Common myeloid progenitor, CD34-positive (primary cell): Measurements from ENCODE around the gene SAMD4A.

Experiments used
- CTCF ChIA-PET: fragments of 350-600 bp; sonication (Branson Sonifier 250); formaldehyde crosslinking; loops from one replicate; lab custom pipeline; 2021; ENCODE audit warnings: antibody characterized with exemption; lab: Charles Lee
- POLR2A ChIA-PET: fragments of 350-600 bp; sonication (Branson Sonifier 250); formaldehyde crosslinking; loops from one replicate; lab custom pipeline; 2021; ENCODE audit warnings: antibody characterized with exemption; lab: Charles Lee
- DNase-seq, 3 donors: peaks; one replicate each; pipeline versions ENCODE4 v3.0.0 to v3.0.0-alpha.2; 2013
- H3K27ac ChIP-seq, 2 experiments: 1 replicate in 1 of 2; 2 replicates in 1 of 2; pipeline ENCODE4 v1.7.0; 2013; ENCODE audit warnings: inconsistent platforms in 2 of 2, low read length in 2 of 2, mild to moderate bottlenecking in 2 of 2, low read depth in 1 of 2, moderate library complexity in 1 of 2; ENCODE audit not compliant: severe bottlenecking in 2 of 2, insufficient read depth in 1 of 2, poor library complexity in 1 of 2
- H3K27me3 ChIP-seq, 5 experiments: replicated peaks in 2 of 5; 1 replicate in 3 of 5; 2 replicates in 2 of 5; pipeline versions ENCODE4 v1.6.1 to v1.7.0; 2013; ENCODE audit warnings: low read length in 4 of 5, mild to moderate bottlenecking in 2 of 5, moderate library complexity in 2 of 5, inconsistent platforms in 1 of 5; ENCODE audit not compliant: insufficient read depth in 5 of 5, control insufficient read depth in 4 of 5
- H3K36me3 ChIP-seq, 4 experiments: 1 replicate in 2 of 4; 2 replicates in 2 of 4; pipeline versions ENCODE4 v1.6.1 to v1.7.0; 2013; ENCODE audit warnings: low read length in 3 of 4, control low read depth in 1 of 4, mild to moderate bottlenecking in 1 of 4; ENCODE audit not compliant: control insufficient read depth in 4 of 4, insufficient read depth in 4 of 4
- H3K4me1 ChIP-seq, 4 experiments: 1 replicate in 3 of 4; 2 replicates in 1 of 4; pipeline versions ENCODE4 v1.6.1 to v1.7.1; 2013; ENCODE audit warnings: low read length in 3 of 4, mild to moderate bottlenecking in 3 of 4, control low read depth in 1 of 4, inconsistent platforms in 1 of 4, moderate library complexity in 1 of 4; ENCODE audit not compliant: control insufficient read depth in 4 of 4, insufficient read depth in 4 of 4; ENCODE audit errors: control extremely low read depth in 1 of 4
- H3K4me3 ChIP-seq, 7 experiments: 1 replicate in 4 of 7; 2 replicates in 3 of 7; pipeline versions ENCODE4 v1.5.1 to v1.7.0; 2013; ENCODE audit warnings: mild to moderate bottlenecking in 7 of 7, low read length in 6 of 7, moderate library complexity in 6 of 7, inconsistent platforms in 2 of 7, low read depth in 2 of 7, control low read depth in 1 of 7; ENCODE audit not compliant: insufficient read depth in 4 of 7, control insufficient read depth in 1 of 7; ENCODE audit errors: extremely low read depth in 1 of 7
- H3K9me3 ChIP-seq, 5 experiments: 1 replicate in 4 of 5; 2 replicates in 1 of 5; pipeline versions ENCODE4 v1.6.1 to v1.7.1; 2013; ENCODE audit warnings: low read length in 4 of 5, mild to moderate bottlenecking in 2 of 5, inconsistent platforms in 1 of 5, low read depth in 1 of 5, moderate library complexity in 1 of 5; ENCODE audit not compliant: control insufficient read depth in 4 of 5, insufficient read depth in 2 of 5; ENCODE audit errors: control extremely low read depth in 1 of 5
- WGBS: methylation state at CpG from one replicate; pipeline ENCODE4 v1.1.5; 2013; ENCODE audit not compliant: insufficient coverage; 5-methylcytosine and 5-hydroxymethylcytosine counted together

The SAMD4A gene

GRCh38 chr14:54840798-54841197 lies 273.9 kb downstream of the SAMD4A start:
- DNase-seq, result no peak
- Histone ChIP-seq H3K4me1 (no peaks in the 10 kb centered on the region), H3K9me3 (no peaks in the 10 kb centered on the region), H3K27me3 (no peaks in the 10 kb centered on the region), H3K27ac (no peak overlapping the region), H3K4me3 (no peak overlapping the region), H3K36me3 (peaks cover 0 to 7% (median 3%) of the 10 kb centered on the region in 4 experiments)
- CTCF ChIA-PET, result no interaction called here
- WGBS, result 100% methylated on average over 1 of the region's 1 CpG
- POLR2A ChIA-PET, result no interaction called here
